SKM-1 (cell line): Measurements from ENCODE around the gene RIC8A.

Experiments
- DNase-seq: peaks from one replicate; lab custom pipeline; 2025; ENCODE audit not compliant: unreplicated experiment; lab: John Stamatoyannopoulos, UW

RIC8A gene

GRCh38 chr11:203945-204586 is 3.4 kb upstream of the RIC8A start:
- no peak for DNase-seq

- no peak for DNase-seq
Observed at GRCh38 chr11:204587-205109, 2.9 kb upstream of the RIC8A start.

GRCh38 chr11:205221-206001 is 2.1 kb upstream of the RIC8A start:
- no peak for DNase-seq

GRCh38 chr11:206002-206384 is 1.5 kb upstream of the RIC8A start:
- no peak for DNase-seq

DNA sequence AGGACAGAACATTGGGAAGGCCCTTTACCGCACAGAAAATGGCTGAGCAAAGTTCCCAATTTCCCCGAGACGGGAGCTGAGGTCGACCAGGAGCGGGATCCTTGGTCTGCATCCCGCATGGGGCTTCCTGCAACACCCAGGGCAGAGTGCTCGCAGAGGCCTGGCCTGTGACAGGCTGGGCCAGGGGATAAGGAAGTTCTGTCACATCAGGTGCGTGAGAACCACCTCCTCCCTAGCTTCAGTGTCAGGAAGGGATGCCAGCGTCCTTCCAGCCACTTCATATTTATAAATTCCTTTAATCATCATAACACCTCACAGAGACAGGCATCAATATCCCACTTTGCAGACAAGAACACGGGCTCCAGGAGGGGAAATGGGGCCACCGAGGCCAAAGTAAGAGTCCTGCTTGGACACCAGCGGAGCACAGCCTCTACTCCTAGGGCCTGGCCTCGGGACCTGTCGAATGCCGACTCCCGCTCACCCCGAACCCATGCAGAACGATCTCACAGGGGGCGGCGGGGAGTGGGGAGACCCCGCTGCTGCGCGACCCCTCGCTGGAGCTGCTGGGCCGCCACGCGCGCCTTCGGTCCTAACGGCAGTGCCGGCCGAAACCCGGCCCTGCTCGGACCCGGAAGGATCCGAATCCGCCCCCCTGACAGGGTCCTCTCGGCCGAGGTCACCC is 841 bp upstream of the RIC8A start:
- DNase-seq, result no peak

DNA sequence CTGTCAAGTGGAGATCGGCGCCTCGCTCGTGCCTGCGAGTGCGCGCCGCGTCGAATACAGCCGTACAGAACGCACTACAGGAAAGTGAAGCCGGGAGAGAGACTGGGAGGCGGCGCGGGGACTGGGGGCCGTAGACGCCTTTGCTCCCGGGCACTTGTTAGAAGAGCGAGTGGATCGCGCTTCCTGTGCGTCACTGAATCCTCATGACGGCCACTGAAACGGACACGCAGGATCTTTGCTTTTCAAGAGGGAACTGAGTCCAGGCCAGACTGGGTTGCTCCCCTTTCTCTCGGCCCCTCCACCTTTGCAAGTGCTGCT is 314 bp downstream of the RIC8A start:
- no peak for DNase-seq

DNA sequence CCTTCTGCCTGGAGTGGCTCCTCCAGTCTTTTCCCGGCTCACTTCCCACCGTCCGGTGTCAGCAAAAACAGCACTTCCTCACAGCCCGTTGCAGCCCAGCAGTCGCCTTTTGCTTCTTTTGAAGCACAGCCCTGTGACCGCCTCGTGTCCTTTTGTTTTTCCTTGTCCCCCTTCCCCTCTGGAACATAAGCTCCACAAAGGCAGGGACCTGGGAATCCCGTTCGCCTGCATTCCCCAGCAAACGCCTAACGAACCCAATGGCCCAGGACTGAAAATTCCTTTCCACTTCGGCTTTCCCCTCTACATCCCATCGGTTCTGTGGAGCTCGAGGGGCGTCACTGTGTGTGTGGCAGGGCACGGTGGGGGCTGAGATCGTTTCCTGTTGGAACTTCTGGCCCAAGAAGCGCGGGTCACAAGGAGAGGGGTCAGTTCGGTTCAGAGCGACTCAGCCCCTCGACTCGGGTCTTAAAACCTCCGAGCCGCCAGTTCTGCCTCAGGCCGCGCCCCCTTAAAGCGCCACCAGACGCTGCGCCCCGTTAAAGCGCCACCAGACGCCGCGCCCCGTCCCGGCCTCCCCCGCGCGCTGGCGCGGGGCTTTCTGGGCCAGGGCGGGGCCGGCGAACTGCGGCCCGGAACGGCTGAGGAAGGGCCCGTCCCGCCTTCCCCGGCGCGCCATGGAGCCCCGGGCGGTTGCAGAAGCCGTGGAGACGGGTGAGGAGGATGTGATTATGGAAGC is 841 bp downstream of the RIC8A start:
- peak; percentile 13 for DNase-seq

DNA sequence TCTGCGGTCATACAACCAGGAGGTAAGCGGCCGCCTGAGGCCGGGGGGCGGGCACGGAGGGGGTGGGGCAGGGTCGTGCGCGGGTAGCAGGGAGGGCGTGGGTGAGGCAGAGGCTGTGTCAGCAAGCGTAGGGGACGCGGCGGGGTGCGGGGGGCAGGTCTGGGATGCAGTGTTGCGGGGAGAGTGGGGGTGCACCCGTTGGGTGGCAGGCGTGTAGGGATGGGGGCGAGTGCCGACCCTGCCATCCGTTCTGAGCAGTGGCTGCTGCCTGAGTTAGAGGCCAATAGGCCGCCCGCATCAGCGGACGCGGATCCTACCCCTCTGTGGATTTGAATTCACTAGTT is 1.4 kb downstream of the RIC8A start:
- no peak for DNase-seq

GRCh38 chr11:209275-210121 is 2.0 kb downstream of the RIC8A start:
- no peak for DNase-seq

DNA sequence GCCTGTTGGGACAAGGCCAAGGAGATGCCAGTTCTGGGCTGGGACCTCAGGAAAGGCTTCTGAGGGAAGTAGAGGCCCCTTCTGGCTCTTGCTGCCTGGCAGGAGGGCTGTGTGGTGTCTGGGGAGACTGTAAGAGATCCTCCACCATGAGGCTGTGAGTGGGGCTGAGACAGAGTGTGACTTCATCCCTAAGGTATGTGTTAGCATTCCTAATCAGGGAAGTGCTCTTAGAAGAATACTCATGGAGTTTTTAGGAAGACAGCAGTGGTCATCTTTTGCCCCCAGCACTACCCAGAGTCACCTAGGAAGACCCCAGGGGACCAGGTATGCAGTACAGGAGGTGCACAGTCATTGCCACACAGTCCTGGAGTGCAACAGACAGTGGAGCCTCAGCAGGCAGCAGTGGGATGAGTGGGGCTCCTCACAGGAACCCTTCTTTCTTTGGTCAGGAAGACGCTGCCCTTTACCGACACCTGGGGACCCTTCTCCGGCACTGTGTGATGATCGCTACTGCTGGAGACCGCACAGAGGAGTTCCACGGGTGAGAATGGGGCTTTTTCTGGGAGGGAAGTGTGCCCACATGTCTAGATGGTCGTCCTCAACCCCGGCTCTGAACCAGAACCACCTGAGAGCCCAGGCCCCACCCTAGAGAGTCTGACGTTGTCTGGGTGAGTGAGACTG is 2.8 kb downstream of the RIC8A start:
- DNase-seq, result no peak

GRCh38 chr11:210803-211180 is 3.3 kb downstream of the RIC8A start:
- DNase-seq, result no peak

DNA sequence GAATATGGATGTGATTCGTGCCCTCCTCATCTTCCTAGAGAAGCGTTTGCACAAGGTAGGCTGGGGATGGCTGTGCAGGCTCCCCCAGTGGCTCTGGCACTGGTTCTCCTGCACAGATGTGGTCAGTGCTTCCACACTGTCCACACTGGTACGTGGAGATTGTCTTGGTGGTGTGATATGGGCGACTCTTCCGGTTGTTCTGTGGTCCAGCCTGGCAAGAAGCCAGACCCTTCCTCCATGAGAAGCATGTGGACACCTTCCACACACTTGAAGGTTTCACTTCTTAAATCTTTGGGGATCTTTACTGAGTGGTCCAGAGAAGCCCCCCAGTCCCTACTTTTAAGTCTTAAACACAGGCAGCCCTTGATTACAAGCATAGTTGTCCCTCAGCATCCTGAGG is 3.8 kb downstream of the RIC8A start:
- no peak for DNase-seq

DNA sequence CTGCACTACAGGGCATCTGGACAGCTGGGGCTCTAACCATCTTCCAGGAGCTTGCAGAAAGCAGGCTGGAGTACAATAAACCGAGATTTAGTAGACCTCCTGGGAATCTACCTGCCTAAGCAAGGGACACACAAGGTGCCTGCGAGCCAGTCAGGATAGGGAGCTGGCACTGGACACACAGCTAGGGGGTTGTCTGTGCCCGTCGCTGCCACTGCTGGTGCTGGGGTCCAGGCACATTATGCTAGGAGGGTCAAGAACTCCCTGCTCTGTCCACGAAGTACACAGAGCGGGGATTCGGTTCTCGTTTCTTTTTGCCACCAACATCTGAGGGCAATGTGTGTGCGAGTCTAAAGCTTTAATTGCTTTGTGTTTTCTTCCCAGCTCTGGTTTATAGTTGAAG is 4.2 kb downstream of the RIC8A start:
- no peak for DNase-seq

DNA sequence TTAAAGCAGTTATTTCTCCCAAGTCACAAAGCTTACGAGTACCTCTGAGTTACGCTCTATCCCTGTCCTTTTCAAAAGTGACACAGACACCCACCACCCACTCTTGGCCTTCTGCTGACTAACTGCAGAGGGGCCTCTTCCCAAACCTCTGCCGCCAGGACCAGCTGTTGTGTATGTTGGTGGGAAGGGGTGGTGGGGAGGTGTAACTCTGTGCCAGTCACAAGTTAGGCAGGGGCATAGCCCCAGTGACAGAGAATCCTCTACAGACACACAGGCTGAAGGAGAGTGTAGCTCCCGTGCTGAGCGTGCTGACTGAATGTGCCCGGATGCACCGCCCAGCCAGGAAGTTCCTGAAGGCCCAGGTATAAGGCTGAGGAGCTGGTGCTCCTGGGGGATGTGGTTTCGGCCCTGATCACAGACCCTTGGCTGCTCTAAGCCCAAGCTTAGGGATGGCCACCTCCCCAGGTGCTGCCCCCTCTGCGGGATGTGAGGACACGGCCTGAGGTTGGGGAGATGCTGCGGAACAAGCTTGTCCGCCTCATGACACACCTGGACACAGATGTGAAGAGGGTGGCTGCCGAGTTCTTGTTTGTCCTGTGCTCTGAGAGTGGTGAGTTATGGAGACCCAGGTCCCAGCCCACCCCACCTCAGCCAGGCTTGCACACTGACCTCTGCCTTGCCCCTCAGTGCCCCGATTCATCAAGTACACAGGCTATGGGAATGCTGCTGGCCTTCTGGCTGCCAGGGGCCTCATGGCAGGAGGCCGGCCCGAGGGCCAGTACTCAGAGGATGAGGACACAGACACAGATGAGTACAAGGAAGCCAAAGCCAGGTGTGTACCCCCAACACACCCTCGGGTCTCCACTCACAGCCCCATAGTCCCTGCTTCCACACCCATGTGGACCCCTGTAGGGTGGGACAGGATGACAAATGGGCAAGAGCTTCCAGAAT is 4.9 kb downstream of the RIC8A start:
- no peak for DNase-seq

GRCh38 chr11:213111-213510 is 5.6 kb downstream of the RIC8A start:
- DNase-seq, result no peak

DNA sequence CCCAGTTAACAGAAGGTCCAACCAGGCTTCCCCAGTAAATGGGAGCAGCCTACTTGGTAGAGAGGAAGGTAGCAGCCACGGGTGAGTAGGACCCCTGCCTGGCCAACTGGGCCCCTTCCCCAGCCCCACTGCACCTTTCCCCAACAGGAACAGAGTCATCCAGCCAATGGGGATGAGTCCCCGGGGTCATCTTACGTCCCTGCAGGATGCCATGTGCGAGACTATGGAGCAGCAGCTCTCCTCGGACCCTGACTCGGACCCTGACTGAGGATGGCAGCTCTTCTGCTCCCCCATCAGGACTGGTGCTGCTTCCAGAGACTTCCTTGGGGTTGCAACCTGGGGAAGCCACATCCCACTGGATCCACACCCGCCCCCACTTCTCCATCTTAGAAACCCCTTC is 6.6 kb downstream of the RIC8A start:
- no peak for DNase-seq

DNA sequence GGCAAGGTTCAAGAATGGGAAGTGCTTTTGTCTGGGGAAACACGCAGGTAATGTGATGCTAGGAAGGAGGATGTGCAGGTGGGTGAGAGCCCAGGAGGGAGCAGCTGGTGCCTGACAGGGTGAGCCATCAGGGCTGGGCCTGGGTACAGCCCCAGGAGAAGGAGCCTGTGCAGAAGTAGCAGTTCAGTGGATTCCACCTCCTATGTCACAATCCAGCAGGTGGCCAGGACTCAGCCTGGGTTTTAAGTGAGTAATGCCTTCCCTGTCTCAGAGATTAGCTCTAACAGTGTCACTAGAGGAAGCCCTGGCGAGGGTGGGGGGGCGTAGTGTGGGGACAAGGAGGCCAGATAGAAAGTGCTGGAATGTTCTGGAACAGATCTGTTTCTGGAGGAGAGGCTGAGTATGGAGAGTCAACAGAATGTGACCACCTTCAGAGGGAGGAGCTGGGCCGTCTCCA is 8.1 kb downstream of the RIC8A start:
- DNase-seq, result no peak

- no peak for DNase-seq
Observed at GRCh38 chr11:216081-216974, 8.8 kb downstream of the RIC8A start.
